GM18517 (cell line): ENCODE measurements around the gene ZNF780B.

Experiments
- ATAC-seq: cut with Tn5 transposase; IDR thresholded peaks from one replicate; pipeline ENCODE4 v1.9.1; 2021; ENCODE audit warnings: mild to moderate bottlenecking, moderate library complexity; ENCODE audit not compliant: unreplicated experiment

ZNF780B gene

DNA sequence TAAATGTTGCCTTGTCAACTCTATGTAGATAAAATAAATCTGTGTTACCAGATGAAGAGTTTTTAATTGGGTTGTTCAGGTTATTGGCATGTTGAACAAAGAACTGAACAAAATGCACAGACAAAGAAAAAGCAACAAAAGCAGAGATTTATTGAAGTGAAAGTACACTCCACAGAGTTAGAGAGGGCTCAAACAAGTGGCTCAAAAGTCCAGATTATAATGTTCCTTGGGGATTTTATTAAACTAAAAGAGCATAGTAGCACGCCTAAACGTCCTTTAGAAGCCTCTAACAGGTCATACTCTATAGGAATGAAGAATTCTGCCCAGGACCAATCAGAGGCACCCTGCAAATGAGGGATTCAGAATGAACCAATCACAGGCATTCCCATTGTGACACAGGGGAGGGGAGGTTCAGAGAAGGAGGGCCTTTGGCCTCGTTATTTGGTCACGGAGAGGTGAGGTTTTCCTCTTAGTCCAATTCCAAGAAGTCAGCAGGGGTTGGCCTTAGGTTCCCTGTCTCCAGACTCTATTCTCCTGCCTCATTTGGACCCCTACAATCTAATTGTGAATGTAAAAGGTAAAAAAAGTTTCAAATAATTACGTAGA lies 72.2 kb downstream of the ZNF780B start:
- ATAC-seq: no peak

DNA sequence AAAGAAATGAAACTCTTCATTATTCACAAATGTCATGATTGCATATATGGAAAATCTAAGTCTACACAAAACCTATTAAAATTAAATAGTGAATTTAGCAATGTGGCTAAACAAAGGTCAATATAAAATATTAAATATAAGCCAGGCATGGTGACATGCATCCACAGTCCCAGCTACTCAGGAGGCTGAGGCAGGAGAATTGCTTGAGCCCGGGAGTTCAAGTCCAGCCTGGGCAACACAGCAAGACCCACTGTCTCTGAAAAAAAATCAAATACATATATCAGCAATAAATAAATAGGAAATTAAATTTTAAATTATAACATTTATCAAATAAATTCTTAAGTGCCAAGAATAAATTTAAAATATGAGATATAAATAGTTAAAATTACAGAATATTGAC lies 73.1 kb downstream of the ZNF780B start:
- ATAC-seq: no peak
